ENCODE data around the gene TRIM47.
"Not testable (repeated sequence)": the region's sequence is repeated elsewhere in the genome, so short reads cannot be mapped to it uniquely, and the experiment has no call there.

Gene TRIM47

DNA sequence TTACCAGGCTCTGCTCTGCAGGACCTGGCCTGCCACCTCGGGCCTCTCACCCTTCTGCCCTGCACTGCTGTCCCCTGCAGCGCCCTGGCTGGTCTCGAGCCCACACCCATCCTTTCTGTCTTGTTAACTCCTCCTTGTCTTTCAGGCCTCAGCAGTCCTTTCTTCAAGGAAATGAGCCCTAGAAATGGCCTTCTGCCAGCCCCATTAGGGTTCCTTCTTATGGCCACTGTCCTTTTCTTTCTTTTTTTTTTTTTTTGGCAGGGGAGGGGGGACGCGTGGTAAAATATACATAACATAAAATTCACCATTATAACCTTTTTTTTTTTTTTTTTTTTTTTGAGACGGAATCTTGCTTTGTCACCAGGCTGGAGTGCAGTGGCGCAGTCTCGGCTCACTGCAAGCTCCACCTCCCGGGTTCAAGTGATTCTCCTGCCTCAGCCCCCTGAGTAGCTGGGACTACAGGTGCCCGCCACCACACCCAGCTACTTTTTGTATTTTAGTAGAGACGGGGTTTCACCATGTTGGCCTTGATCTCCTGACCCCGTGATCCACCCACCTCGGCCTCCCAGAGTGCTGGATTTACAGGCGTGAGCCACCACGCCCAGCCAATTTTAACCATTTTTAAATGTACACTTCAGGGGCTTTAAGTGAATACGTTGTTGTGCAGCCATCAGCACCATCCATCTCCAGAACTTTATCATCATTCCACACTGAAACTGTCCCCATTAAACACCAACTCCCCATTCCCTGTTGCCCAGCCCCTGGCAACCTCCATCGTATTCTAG, 12.8 kb downstream of the TRIM47 start:
- DNase-seq = not testable (repeated sequence)

DNA sequence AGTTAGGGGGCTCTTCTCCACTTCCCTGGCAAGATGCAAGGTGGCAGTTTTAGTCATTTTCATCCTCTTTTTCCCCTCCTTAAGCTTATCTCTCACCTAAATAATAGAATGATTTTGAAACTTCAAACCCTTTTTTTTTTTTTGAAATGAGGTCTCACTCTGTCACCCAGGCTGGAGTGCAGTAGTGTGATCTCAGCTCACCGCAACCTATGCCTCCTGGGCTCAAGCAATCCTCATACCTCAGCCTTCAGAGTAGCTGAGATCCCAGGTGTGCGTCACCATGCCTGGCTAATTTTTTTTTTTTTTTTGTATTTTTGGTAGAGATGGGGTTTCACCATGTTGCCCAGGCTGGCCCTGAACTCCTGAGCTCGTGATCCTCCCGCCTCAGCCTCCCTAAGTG, 13.5 kb downstream of the TRIM47 start:
- DNase-seq = not testable (repeated sequence)

DNA sequence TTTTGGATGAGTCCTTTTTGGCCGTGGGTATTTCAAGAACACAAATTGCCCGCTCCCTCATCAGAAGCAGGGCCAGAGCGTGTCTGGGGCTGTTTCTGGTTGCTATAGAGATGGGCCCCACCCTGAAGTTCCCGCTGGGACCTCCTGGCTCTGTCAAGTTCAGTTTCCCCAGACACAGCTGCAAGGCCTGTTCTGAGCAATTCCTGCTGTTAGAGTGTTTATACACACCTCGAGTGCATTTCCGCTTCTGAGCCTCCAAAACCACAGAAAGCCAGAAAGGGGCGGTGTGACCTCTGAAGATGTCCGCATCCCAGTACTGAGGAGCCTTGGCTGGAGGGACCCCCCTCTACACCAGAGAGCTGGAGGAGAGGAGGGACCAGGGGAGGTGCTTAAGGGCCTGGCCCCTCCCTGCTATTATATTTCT, 13.9 kb downstream of the TRIM47 start:
- DNase-seq = no peak

GRCh38 chr17:75861927-75862317, 16.5 kb downstream of the TRIM47 start:
- DNase-seq = no peak

- DNase-seq = not testable (repeated sequence)
Measured at GRCh38 chr17:75859358-75859757, 19.0 kb downstream of the TRIM47 start.

DNA sequence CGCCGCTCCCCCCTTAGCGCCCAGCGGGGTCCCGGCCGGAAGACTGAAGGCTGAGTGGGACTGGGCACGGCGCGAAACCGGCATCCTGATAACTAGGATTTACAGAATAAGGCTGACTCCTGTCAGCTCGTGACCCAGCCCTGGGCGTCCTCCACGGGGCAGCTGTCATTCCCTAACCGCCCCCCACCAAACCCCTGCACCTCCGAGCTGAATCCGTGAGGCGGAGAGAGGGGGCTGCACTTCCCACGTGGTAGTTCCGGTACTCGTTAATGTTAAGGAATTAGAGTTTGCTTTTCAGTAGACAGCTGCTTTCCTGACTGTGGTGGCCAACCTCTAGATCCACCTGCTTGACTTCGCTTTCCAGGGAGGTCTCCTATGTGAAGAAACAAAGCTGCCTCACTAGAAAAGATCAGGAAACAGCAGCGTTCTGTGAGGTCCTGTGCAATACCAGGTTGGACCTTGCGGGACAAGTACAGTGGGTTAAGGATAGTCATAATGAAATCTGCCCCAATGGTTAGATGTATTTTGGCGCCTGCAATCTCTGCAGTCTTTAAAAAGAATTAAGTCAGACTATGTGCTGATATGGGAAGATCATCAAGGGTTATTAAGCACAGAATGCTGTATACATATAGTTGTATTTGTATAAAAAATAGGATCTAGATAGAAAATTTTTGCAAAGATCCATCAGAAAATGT, 22.2 kb downstream of the TRIM47 start:
- DNase-seq = peak in 2 of 4 experiments; percentile 33 to 55

- peak; percentile 87 to 95 (median 91) for DNase-seq
Measured at GRCh38 chr17:75855310-75856061, 22.9 kb downstream of the TRIM47 start, which contains the start of gene WBP2. TSS of gene WBP2 (minus strand) at chr17:75855335. CDS start at chr17:75855297, 38 bp downstream.

GRCh38 chr17:75854881-75855309, 23.5 kb downstream of the TRIM47 start:
- no peak for DNase-seq

GRCh38 chr17:75854101-75854748, 24.2 kb downstream of the TRIM47 start:
- DNase-seq = no peak

DNA sequence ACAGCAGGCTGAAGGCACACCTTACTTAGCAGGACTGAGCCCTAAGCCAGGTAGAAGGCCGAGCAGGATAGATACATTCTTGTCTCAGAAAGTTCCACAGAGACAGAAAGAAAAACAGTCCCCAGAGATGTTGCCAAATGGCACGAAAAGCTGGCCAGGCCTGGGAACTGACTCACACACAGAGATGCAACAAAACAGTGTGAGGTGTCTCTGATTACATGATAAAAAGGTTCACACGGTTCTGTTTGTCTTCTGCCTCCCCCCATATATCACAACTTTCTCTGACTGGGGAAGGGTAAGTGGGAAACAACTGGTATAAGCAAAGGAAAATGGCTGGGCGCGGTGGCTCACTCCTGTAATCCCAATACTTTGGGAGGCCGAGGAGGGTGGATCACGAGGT, 24.9 kb downstream of the TRIM47 start:
- DNase-seq = no peak

DNA sequence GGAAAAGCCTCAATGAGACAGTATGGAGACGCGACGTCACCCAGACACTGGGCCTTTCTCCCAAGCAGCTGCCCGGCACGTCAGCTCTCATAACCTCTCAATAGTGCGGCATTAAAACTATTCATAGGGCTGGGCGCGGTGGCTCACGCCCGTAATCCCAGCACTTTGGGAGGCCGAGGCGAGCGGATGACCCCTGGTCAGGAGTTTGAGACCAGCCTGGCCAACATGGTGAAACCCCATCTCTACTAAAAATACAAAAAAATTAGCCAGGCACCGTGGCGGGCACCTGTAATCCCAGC, 26.7 kb downstream of the TRIM47 start:
- not testable (repeated sequence) for DNase-seq

DNA sequence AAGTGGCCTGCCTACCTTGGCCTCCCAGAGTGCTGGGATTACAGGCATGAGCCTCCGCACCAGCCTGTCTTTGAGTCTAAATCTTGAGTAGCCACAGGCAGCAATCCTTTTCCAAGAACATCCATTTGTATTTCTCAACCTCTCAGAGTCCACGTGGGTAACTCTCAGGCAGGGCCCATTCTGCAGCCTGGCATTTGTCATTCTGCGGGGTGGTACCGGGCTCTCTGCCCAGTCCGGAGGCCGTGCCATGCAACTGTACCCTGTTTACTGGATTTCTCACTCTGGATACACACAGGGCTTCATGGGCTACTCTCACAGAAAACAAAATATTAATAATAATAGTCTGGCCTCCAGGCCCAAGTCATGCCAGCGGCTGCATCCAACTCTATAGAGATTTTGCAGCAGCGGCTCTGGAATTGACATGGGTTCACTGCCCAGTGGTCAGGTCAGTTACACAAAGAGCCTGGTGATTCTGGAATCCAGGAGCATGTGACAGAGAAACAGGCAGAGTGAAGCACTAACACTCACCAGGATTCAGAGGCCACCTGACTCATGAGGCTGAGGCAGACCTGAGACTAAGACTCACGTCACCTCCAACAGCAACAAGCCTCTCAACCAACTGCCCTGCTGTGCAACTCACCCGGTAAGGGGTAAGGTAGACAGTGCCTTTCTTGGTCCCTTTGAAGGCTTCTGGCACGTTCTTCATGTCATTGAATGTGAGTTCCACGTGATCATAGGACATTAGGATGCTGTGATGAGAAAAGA, 27.3 kb downstream of the TRIM47 start:
- no peak for DNase-seq

DNA sequence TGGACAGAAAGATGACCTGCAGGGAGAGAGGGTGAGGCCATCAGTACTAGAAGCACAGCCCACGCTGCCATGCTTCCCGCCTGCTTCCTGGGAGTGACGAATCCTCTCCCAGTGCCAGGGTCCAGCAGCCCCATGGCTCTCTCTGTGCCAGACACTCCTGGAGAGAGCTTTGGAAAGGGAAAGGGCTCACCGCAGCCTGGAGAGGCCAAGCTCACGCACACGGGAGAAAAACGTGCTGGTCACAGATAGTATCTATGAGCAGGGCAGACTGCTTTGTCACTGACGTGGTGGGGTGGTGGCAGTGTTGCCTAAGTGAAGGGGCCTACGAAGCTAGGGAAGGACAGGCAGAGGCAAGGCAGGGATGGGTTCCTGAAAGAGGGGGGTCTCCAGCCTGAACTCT, 28.7 kb downstream of the TRIM47 start:
- DNase-seq = no peak

DNA sequence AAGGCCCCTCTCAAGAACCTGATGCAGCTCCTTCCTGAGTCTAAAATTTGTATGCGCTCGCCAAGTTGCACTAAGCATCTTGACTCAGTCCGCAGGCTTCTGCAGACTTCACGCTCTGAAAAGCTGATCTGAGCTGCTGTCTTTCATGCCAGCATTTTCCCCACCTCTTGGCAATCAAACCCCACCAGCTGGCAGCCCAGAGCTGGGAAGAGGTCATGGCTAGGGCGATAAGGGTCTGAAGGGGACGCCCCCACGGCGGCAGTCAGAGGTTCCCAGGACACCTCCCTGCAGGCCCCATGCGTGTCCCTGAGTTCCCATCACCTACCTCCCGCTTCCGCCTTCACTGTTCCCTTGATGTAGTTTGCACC, 29.1 kb downstream of the TRIM47 start:
- no peak for DNase-seq

DNA sequence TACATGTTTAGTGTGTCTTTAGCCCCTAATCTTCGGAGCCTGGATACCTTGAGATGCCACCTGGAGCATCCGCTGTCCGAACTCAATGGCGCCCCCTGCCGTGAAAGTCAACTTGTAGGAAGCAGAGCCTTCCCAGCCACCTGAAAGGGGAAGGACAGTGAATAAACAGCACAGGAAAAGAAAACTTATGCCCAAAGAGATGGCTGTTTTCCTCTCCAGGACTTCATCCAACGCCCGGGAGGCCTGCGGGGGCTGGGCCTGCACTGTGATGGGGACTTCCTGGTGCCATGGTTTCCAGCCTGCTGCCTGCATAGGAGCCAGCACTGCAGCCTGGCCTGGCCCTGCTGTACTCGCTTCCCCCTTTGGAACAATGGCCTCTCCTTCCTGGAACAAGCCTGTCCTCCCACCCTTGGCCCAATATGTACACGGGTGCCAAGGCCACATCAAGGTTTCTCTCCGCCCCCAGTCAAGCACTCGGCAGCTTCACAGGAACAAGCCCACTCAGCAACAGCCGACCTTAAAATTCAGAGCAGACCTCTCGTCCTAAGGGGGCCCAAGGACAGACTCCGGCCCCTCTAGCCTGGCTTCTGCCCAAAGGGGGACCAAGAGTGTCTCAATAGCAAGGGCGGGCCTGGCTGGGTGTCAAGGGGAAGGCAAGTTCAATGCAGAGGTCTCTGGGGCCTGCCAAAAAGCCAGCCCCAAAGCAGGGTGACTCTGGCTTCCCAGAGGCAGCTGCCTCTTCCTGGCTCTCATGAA, 29.7 kb downstream of the TRIM47 start:
- peak; percentile 59 to 84 (median 80) for DNase-seq

DNA sequence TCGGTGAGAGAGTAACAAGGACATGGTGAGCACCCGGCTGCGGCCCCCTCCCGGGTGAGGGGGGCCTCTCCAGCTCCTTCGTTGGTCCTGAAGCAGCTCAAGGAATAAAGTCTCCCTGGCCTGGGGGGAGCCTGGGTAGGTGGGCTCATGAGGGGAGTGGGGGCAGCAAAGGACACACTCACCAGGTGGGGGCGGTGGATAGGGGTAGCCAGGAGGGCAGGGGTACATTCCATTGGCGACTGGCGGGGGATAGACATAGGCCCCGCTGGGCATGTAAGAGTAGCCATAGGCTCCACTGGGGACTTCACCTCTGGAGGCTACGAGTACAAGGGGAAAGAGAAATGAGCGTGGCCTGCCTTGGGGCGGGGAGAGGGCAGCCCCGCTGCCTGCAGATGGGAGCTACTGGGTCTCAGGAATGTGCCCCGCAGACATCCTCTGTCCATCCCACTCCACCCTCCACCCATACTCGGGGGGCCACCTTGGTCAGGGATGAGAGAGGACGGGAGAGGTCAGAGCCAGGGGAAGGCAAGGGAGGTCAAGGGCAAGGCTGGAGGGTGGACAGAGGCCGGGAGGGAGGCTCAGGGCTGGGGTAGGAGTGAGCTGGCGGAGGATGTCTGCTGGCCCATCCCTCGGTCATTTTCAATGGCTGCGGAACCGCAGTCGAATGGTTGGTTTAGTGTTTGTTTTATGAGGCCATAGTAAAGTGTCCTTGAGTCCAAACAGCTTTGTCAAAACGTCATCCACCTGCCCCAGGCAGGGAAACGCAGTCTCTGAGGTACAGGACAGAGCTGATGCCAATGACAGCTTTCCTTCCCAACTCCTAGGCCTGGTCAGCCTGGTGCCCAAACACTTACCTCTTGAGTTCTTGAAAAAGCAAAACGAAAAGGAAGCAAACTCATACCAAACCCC, 30.5 kb downstream of the TRIM47 start:
- no peak for DNase-seq

DNA sequence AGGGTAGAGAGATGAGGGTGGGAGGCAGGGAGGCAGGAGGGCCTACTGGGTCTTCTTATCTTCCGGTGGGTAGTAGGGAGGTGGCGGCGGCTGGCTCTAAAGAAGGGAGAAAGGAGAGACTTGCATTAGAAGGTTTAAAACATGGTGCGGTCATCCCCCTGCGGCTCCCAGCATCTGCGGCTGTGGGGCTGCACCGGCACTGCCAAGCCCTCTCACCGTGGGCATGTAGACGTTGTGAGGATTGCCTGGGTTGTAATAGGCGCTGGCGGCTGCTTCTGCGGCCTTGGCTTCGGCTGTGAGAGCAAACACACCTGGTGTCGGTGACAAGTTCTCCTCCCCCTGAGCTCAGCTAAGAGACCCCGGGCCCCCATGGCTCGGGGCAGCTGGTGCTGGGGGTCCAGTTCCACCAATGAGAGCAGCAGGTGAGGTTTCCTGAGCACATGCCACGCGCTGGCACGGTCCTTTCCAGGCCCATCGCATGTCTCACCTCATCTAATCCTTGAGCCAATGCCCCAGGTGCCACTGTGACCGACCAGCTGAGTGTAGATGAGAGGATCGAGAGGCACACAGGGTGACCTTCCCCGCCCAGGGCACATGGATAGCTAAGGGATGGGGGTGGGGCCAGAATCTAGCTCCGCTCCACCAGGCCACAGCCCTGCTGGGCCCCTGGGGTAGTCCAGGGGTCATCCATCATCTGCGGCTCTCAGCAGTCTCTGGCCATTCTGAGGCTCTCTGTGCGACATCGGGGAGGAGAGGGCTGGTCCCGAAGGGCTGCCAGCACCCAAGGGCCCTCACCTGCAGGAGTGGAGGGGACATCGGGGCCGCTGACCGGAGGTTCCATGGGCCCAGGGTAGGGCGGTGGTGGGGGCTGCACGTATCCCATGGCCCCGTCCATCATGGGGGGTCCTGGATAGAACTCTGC, 31.4 kb downstream of the TRIM47 start:
- DNase-seq = no peak

GRCh38 chr17:75845933-75846691, 32.3 kb downstream of the TRIM47 start:
- DNase-seq = no peak
